Measurements from ENCODE around the gene USP40. TPM values are rescaled to one million over a fixed set of nuclear protein-coding genes. Genes with fewer than 3 reads are reported as not detected.

USP40 gene
- total and polyA plus RNA-seq, 10 of the 15 experiments (the other 5 are each of a cell fraction or from before 2014, with no cell fraction given), result 3.4 to 20.8 (median 15.2) TPM

DNA sequence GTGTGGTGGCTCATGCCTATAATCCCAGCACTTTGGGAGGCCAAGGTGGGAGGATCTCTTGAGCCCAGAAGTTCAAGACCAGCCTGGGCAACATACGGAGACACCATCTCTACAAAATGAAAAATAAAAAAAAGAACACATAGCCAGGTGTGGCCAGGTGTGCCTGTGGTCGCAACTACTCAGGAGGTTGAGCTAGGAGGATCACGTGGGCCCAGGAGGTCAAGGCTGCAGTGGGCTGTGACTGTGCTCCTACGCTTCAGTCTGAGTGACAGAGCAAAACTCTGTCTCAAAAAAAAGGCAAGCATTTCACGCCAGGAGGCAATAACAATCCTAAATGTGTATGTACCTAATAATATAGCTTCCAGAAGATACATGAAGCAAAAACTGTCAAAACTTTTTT is 27.8 kb downstream of the USP40 start (continued):
- TF ChIP-seq REST (IDR thresholded peaks at IDR 0.05; ENCODE audit: low read depth, low read length), result no peak
- TF ChIP-seq CHD2 (IDR thresholded peaks at IDR 0.05; ENCODE audit: borderline replicate concordance, low read depth, low read length), result no peak
- no peak for TF ChIP-seq FOXK2 (IDR thresholded peaks at IDR 0.05)
- no peak for TF ChIP-seq CREB1 (IDR thresholded peaks at IDR 0.05; ENCODE audit: low read depth)
- no peak for TF ChIP-seq SKIL (IDR thresholded peaks at IDR 0.05; ENCODE audit: low read depth, poor library complexity, severe bottlenecking)
- no peak for TF ChIP-seq CEBPB (IDR thresholded peaks at IDR 0.05; ENCODE audit: borderline replicate concordance in 1 of 2, low read depth in 2 of 2, low read length in 2 of 2)
- TF ChIP-seq SIX5 (IDR thresholded peaks at IDR 0.05; ENCODE audit: low read depth, low read length, severe bottlenecking), result no peak

- Histone ChIP-seq H2AFZ (ENCODE audit: control insufficient read depth, low read depth, low read length) (no peak overlapping the region), H3K4me2 (ENCODE audit: control insufficient read depth, insufficient read depth) (no peak overlapping the region), H3K9ac (ENCODE audit: control insufficient read depth, insufficient read depth, low read length) (no peak overlapping the region), H3K36me3 (ENCODE audit: control insufficient read depth in 2 of 2, insufficient read depth in 2 of 2, low read length in 1 of 2) (peaks cover 0 to 3% of the 10 kb centered on the region in 2 experiments; a peak in 1 of 4 replicates), H3K4me1 (ENCODE audit: control insufficient read depth, insufficient read depth, low read length) (no peaks in the 10 kb centered on the region), H3K4me3 (no peak overlapping the region), H3K27me3 (replicated peaks in 1 of 2; ENCODE audit: control insufficient read depth in 2 of 2, insufficient read depth in 2 of 2, low read length in 1 of 2) (no peaks in the 10 kb centered on the region), H3K27ac (ENCODE audit: control insufficient read depth, insufficient read depth) (no peak overlapping the region), H3K79me2 (ENCODE audit: control insufficient read depth, insufficient read depth, low read length) (no peaks in the 10 kb centered on the region), H4K20me1 (ENCODE audit: control insufficient read depth, insufficient read depth) (no peaks in the 10 kb centered on the region), H3K9me3 (replicated peaks; ENCODE audit: control insufficient read depth, insufficient read depth, low read length) (no peaks in the 10 kb centered on the region)
- intact Hi-C loops (cut with micrococcal nuclease; ENCODE audit: unreplicated experiment) (no loop called here), in situ Hi-C loops (cut with MboI) (no loop called here)
- ChIA-PET SMC1A (ENCODE audit: uncharacterized antibody, unreplicated experiment) (interaction anchor here (0.8 to 1.6 kb wide), 2 partner anchors 10 to 13 kb away, joined by 3 read pairs; no protein-coding TSS in a partner anchor), POLR2A (no interaction called here), RAD21 (ENCODE audit: unreplicated experiment) (no interaction called here), CTCF (no interaction called here)
- no peak for FAIRE-seq
- no peak for ATAC-seq
- BruUV-seq (replicated peaks), result no TSS peak
- DNase-seq (ENCODE audit: low read depth, low spot score), result no peak
- TF ChIP-seq, protein P1, sequence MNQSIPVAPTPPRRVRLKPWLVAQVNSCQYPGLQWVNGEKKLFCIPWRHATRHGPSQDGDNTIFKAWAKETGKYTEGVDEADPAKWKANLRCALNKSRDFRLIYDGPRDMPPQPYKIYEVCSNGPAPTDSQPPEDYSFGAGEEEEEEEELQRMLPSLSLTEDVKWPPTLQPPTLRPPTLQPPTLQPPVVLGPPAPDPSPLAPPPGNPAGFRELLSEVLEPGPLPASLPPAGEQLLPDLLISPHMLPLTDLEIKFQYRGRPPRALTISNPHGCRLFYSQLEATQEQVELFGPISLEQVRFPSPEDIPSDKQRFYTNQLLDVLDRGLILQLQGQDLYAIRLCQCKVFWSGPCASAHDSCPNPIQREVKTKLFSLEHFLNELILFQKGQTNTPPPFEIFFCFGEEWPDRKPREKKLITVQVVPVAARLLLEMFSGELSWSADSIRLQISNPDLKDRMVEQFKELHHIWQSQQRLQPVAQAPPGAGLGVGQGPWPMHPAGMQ (IDR thresholded peaks at IDR 0.05; ENCODE audit: borderline replicate concordance), result no peak
- TF ChIP-seq PML (IDR thresholded peaks at IDR 0.05; ENCODE audit: low read length) (no peak), RAD51 (IDR thresholded peaks at IDR 0.05) (no peak), POLR2AphosphoS2 (IDR thresholded peaks at IDR 0.05; ENCODE audit: low read depth, low read length) (no peak), ZBED1 (IDR thresholded peaks at IDR 0.05; ENCODE audit: borderline replicate concordance) (no peak), YBX1 (IDR thresholded peaks at IDR 0.05) (no peak), POU2F2 (IDR thresholded peaks at IDR 0.05; ENCODE audit: borderline replicate concordance, low read depth, low read length) (no peak), SMAD1 (IDR thresholded peaks at IDR 0.05; ENCODE audit: low read depth, partially characterized antibody) (no peak), CHD1 (IDR thresholded peaks at IDR 0.05; ENCODE audit: low read depth, low read length) (no peak)
- TF ChIP-seq, protein P2, sequence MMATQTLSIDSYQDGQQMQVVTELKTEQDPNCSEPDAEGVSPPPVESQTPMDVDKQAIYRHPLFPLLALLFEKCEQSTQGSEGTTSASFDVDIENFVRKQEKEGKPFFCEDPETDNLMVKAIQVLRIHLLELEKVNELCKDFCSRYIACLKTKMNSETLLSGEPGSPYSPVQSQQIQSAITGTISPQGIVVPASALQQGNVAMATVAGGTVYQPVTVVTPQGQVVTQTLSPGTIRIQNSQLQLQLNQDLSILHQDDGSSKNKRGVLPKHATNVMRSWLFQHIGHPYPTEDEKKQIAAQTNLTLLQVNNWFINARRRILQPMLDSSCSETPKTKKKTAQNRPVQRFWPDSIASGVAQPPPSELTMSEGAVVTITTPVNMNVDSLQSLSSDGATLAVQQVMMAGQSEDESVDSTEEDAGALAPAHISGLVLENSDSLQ (IDR thresholded peaks at IDR 0.05), result no peak
Observed at GRCh38 chr2:233535271-233535670, 31.3 kb downstream of the USP40 start.

All from GM12878 (cell line).